Peyer's patch (tissue), 4 donors: Measurements from ENCODE around the gene C16orf89. TPM values are rescaled to one million over a fixed set of nuclear protein-coding genes. Genes with fewer than 3 reads are reported as not detected.
"Not testable (repeated sequence)": the region's sequence is repeated elsewhere in the genome, so short reads cannot be mapped to it uniquely, and the experiment has no call there.

ENCODE experiments used
- DNase-seq, 3 donors: peaks; one replicate each; pipeline ENCODE4 v3.0.0-alpha.2; 2017 to 2019
- H3K27ac ChIP-seq, 4 donors: fragments of 200-600 bp; sonication (generic); one replicate each; pipeline ENCODE4 v1.5.1; 2016 to 2019
- H3K27me3 ChIP-seq, 2 donors: fragments of 200-600 bp; sonication (generic); one replicate each; pipeline ENCODE4 v1.5.1; 2019
- H3K36me3 ChIP-seq, 3 donors: fragments of 200-600 bp; sonication (generic); one replicate each; pipeline ENCODE4 v1.5.1; 2016 to 2019
- H3K4me1 ChIP-seq, 4 donors: fragments of 200-600 bp; sonication (generic); one replicate each; pipeline ENCODE4 v1.5.1; 2016 to 2019
- H3K4me3 ChIP-seq, 4 donors: fragments of 200-600 bp; sonication (generic); 1 replicate in 3 of 4; 2 replicates in 1 of 4; pipeline ENCODE4 v1.5.1; 2016 to 2019; ENCODE audit warnings: mild to moderate bottlenecking in 1 of 4
- H3K9me3 ChIP-seq, 4 donors: fragments of 200-600 bp; sonication (generic); one replicate each; pipeline ENCODE4 v1.5.1; 2016 to 2019; ENCODE audit warnings: mild to moderate bottlenecking in 1 of 4
- CTCF ChIP-seq, 6 experiments: fragments of 450-650 bp in 4 of 6; fragments of 200-600 bp in 2 of 6; sonication (generic) in 1 of 6; IDR thresholded peaks; one replicate each; pipeline ENCODE4 v1.5.1; 2017 to 2019; ENCODE audit warnings: antibody characterized with exemption in 6 of 6, mild to moderate bottlenecking in 3 of 6, moderate library complexity in 1 of 6
- POLR2A ChIP-seq, 2 donors: fragments of 450-650 bp; IDR thresholded peaks; one replicate each; pipeline ENCODE4 v1.5.1; 2017; ENCODE audit warnings: antibody characterized with exemption in 2 of 2, mild to moderate bottlenecking in 2 of 2, moderate library complexity in 2 of 2
- total RNA-seq, 4 donors: library from RNA; depleted of rRNA; stranded (reverse); fragments of >200 nt; gene quantifications; one replicate each; pipeline ENCODE4 v1.1.0, GENCODE V29; 2016

Gene C16orf89
- 1 to 10 TPM in 1 of 4 donors, under 1 TPM in 1, not detected in 2; 0.80 to 1.4 TPM for total RNA-seq

GRCh38 chr16:5065813-5066212 is at the start of gene C16orf89:
TSS of gene C16orf89 (minus strand) at chr16:5065956. CDS start at chr16:5065908, 48 bp downstream.
- H3K9me3 ChIP-seq, result no peaks in the 10 kb centered on the region
- DNase-seq, result no peak
- H3K4me3 ChIP-seq, result peak within 1 kb of the TSS in 1 of 4 donors; percentile 19
- H3K27me3 ChIP-seq, result no peaks in the 10 kb centered on the region
- peak within 1 kb of the TSS in 2 of 4 donors; percentile 26 to 49 for H3K27ac ChIP-seq
- peaks cover 0 to 13% (median 0%) of the 10 kb centered on the region in 4 donors for H3K4me1 ChIP-seq
- TF ChIP-seq CTCF (IDR thresholded peaks at IDR 0.05), result no peak
- no peak for TF ChIP-seq POLR2A (IDR thresholded peaks at IDR 0.05)
- H3K36me3 ChIP-seq, result no peaks in the 10 kb centered on the region

- H3K27me3 ChIP-seq, H3K27ac ChIP-seq, H3K4me3 ChIP-seq, DNase-seq, H3K9me3 ChIP-seq, H3K36me3 ChIP-seq, H3K4me1 ChIP-seq: not testable (repeated sequence)
Observed at GRCh38 chr16:5110933-5111332, 45.2 kb upstream of the C16orf89 start.

GRCh38 chr16:5108505-5109158 is 42.9 kb upstream of the C16orf89 start:
- H3K9me3 ChIP-seq, result no peaks in the 10 kb centered on the region
- H3K4me3 ChIP-seq, result no peak overlapping the region
- no peak for TF ChIP-seq POLR2A (IDR thresholded peaks at IDR 0.05)
- no peak for TF ChIP-seq CTCF (IDR thresholded peaks at IDR 0.05)
- DNase-seq, result no peak
- H3K4me1 ChIP-seq, result no peaks in the 10 kb centered on the region
- no peaks in the 10 kb centered on the region for H3K27me3 ChIP-seq
- H3K36me3 ChIP-seq, result no peaks in the 10 kb centered on the region
- H3K27ac ChIP-seq, result no peak overlapping the region

- not testable (repeated sequence) for H3K27me3 ChIP-seq, H3K9me3 ChIP-seq, H3K4me1 ChIP-seq, H3K36me3 ChIP-seq, H3K27ac ChIP-seq, DNase-seq, H3K4me3 ChIP-seq
Observed at GRCh38 chr16:5105039-5105438, 39.3 kb upstream of the C16orf89 start.

- not testable (repeated sequence) for H3K9me3 ChIP-seq, H3K27ac ChIP-seq, H3K4me3 ChIP-seq, DNase-seq, H3K27me3 ChIP-seq, H3K4me1 ChIP-seq, H3K36me3 ChIP-seq
Observed at GRCh38 chr16:5103296-5104032, 37.7 kb upstream of the C16orf89 start.

- peak overlapping the region in 2 of 4 donors; percentile 52 to 99 for H3K4me3 ChIP-seq
- H3K9me3 ChIP-seq, H3K4me1 ChIP-seq, DNase-seq, H3K36me3 ChIP-seq, H3K27me3 ChIP-seq: not testable (repeated sequence)
- peak overlapping the region in 3 of 4 donors; percentile 74 to 91 (median 85) for H3K27ac ChIP-seq
Observed at GRCh38 chr16:5099174-5099573, 33.4 kb upstream of the C16orf89 start.

GRCh38 chr16:5098221-5099159 is 32.7 kb upstream of the C16orf89 start:
- not testable (repeated sequence) for H3K4me1 ChIP-seq, H3K27me3 ChIP-seq, H3K36me3 ChIP-seq, H3K9me3 ChIP-seq
- peak overlapping the region; percentile 74 to 91 (median 83) for H3K27ac ChIP-seq
- peak overlapping the region; percentile 72 to 99 (median 89) for H3K4me3 ChIP-seq
- peak; percentile 86 to 98 (median 87) for DNase-seq
